GM21528 (cell line): ENCODE data around the gene PTPN14.

Source experiments
- ATAC-seq: cut with Tn5 transposase; IDR thresholded peaks from one replicate; pipeline ENCODE4 v1.9.1; 2021; ENCODE audit warnings: mild to moderate bottlenecking, moderate library complexity; ENCODE audit not compliant: unreplicated experiment, low FRiP score

PTPN14 gene

GRCh38 chr1:214460304-214460916 lies 91.0 kb downstream of the PTPN14 start:
- no peak for ATAC-seq

GRCh38 chr1:214459895-214460294 lies 91.5 kb downstream of the PTPN14 start:
- no peak for ATAC-seq

GRCh38 chr1:214458541-214458940 lies 92.9 kb downstream of the PTPN14 start:
- ATAC-seq: no peak

GRCh38 chr1:214455971-214456867 lies 95.2 kb downstream of the PTPN14 start:
- no peak for ATAC-seq

GRCh38 chr1:214455479-214455878 lies 95.9 kb downstream of the PTPN14 start:
- no peak for ATAC-seq

- ATAC-seq: no peak
These were observed 96.6 kb downstream of the PTPN14 start for GRCh38 chr1:214454569-214455396.

- ATAC-seq: no peak
These were observed 98.2 kb downstream of the PTPN14 start for GRCh38 chr1:214453109-214453722.

- ATAC-seq: no peak
These were observed 99.1 kb downstream of the PTPN14 start for GRCh38 chr1:214452152-214452784.

GRCh38 chr1:214451596-214451995 lies 99.8 kb downstream of the PTPN14 start:
- ATAC-seq: no peak

GRCh38 chr1:214449371-214449770 lies 102.0 kb downstream of the PTPN14 start:
- ATAC-seq: no peak

GRCh38 chr1:214448536-214448935 lies 102.9 kb downstream of the PTPN14 start:
- ATAC-seq: no peak

GRCh38 chr1:214447557-214447871 lies 103.9 kb downstream of the PTPN14 start:
- no peak for ATAC-seq

- no peak for ATAC-seq
These were observed 104.4 kb downstream of the PTPN14 start for GRCh38 chr1:214446772-214447556.

GRCh38 chr1:214445831-214446614 lies 105.4 kb downstream of the PTPN14 start:
- no peak for ATAC-seq

GRCh38 chr1:214445199-214445598 lies 106.2 kb downstream of the PTPN14 start:
- no peak for ATAC-seq

GRCh38 chr1:214444182-214444939 lies 107.0 kb downstream of the PTPN14 start:
- no peak for ATAC-seq

GRCh38 chr1:214441119-214441518 lies 110.3 kb downstream of the PTPN14 start:
- no peak for ATAC-seq
